ENCODE data around the gene RCAN2.

The RCAN2 gene

GRCh38 chr6:46491201-46491627, at the start of gene RCAN2:
Gene RCAN2, minus strand, starts transcription at chr6:46491449.
- peak; percentile 55 to 60 for ATAC-seq

DNA sequence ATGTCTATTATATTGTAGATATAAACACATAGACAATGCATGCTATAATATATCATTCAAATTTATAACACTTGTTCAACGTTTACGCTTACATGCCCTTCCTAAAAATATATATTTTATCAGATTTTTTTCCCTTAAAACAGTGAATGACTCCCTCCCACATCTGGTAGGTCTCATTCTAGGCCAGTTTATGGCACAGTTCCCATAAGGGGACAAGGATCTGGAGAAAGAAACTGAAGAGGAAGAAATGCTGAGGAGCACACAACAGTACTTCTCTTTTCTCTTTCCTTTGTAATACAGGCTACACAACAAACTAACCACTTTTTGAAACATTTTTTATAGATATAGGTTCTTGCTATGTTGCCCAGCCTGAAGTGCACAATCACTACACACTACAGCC, 48.6 kb upstream of the RCAN2 start:
- ATAC-seq, result no peak

- no peak for ATAC-seq
These were observed 47.7 kb upstream of the RCAN2 start for GRCh38 chr6:46538800-46539480.

DNA sequence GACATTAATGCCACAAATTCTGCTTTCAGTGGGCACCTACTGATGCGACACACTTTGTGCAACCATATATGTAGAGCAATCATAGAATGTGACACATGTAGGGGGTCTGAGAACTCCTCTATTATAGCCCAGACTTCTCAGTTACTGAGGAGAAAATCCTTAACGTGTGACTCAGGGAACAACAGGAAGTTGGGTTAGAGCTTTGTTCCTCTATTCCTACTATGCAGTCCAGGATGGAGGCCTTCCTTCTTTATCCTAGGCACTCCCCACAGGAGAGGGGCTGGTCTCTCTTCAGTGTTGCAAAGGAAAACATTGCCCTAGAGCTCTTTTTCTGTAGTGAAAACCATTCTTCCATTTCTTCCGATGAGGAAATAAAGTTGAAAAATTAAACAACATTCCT, 39.6 kb upstream of the RCAN2 start:
- no peak for ATAC-seq

DNA sequence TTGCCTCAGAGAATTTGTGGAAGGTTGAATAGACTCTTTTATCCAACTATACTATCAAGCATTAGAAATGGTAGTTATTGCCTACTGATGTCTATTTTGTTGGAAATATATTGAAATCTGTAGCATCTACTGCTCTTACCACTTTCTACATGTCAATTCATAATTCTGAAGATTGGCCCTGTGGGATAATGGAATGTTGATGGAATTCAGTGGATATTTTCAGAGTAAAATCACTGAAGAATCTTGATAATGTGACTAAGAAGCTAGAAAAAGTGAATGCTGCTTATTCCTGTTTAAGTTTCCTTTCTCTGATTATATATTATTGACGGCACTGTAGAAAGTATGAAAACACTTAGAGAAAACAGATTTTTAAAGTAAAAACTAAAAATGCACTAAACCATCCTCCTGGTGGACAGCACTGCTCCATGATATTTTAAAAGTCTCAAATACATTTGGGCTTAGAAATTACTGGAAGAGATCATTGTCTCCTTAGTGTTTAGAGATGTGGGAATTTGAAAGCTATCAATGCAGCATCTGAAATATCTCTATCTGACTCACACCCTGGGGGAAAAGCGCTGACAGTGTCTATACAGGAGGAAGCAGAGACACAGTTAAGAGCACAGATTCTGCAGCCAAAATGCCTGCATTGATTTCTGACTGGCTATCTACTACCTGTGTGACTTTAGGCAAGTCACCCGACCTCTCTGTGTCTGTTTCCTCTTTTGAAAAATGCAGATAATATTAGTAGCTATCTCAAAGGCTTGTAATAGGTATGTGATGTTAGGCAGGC, 37.9 kb upstream of the RCAN2 start:
- ATAC-seq, result no peak

- ATAC-seq, result no peak
These were observed 35.4 kb upstream of the RCAN2 start for GRCh38 chr6:46526607-46527006.

GRCh38 chr6:46525583-46525982, 34.3 kb upstream of the RCAN2 start:
- ATAC-seq, result no peak

- no peak for ATAC-seq
These were observed 30.3 kb upstream of the RCAN2 start for GRCh38 chr6:46521464-46521971.

DNA sequence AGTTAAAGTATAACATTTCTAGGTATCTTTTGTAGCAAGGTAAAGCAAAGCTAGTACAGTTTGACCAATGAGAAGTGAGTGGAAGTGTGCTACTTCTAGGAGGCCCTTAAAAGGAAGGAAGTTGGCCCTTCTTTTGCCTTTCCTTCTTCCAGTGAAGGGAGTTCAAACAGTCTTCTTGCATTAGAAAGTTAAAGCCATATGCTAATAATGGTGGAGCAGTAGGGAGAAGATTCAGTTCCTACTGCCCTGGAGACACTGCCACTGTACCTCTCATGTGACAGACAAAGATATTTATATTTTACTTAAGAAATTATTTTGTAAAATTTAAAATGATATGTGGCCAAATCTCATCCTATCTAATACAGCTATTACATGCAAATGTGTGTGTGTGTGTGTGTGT, 26.0 kb upstream of the RCAN2 start:
- no peak for ATAC-seq

DNA sequence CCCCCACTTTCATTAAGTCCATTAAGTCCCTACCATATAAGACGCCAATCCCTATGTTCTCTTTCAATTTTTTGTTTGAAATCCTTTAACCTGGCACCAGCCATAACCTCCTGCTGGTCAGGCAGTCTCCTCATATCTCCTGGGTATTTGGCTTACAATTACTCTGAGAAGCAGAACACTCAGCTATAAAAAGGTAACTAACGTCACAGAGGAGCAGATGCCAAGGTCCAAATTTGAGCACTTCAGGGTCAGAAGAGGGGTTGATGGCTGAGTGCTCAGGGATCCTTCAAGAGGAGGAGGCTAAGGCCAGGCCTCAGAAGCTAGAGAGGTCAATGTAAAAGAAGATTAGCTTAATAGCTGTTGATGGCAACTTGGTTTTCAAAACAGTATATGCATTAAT, 22.3 kb upstream of the RCAN2 start:
- ATAC-seq, result no peak

DNA sequence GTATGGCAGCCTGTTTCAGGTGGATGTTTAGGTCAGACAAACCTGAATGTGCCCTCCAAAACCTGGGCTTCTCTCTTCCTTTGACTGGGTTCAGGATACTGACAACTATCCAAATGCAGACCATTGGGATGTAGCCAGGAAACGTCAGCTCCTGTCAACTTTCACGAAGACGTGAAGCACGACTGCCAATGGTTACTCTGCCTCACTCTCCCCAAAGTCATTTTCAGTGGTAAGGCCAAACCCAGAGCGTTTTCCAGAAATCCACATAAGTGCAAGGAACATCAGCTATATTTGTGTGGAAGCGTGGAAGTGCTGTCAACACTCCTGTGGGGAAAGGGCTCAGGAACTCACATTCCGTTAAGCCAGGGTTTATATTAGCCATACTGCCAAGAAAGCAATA, 20.1 kb upstream of the RCAN2 start:
- no peak for ATAC-seq

DNA sequence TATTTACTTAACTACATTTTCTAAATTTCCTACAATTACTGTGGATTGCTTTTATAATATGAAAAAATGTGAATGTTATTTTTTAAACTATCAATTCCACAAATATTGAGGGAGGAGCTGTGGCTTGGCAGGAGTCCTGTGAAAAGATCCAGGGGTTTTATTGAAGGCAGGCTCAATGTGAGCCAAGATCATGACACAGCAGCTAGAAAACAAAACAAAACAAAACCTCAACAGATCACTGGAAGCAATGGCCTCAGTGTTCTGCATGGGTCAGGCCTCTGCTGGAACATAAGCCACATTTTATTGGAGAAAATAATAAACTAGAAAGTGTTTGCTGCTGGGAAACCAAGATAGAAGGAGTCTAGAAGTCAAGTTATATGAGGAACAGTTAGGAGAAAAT, 19.4 kb upstream of the RCAN2 start:
- no peak for ATAC-seq

- ATAC-seq, result no peak
These were observed 18.8 kb upstream of the RCAN2 start for GRCh38 chr6:46509981-46510510.

- no peak for ATAC-seq
These were observed 17.8 kb upstream of the RCAN2 start for GRCh38 chr6:46509063-46509462.

- ATAC-seq, result no peak
These were observed 16.2 kb upstream of the RCAN2 start for GRCh38 chr6:46507426-46507825.

- ATAC-seq, result no peak
These were observed 14.7 kb upstream of the RCAN2 start for GRCh38 chr6:46505693-46506512.

DNA sequence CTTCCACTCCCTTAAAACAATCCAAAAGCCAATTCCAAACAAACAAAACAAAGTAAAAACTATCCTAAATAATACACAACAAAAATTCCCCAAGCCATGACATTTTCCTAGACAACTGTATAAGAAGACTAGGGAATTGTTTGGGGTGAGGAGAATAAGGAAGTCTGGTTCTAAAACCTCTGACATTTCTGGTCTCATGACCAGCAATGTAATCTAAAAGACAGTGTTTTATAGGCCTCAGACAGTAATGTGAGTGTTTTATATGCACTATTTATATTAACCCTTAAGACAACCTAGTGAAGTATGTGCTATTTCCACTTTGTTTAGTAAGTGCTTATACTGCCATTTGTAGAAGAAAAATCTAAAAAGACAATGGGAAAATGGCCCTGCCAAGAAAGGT, 13.0 kb upstream of the RCAN2 start:
- ATAC-seq, result no peak

DNA sequence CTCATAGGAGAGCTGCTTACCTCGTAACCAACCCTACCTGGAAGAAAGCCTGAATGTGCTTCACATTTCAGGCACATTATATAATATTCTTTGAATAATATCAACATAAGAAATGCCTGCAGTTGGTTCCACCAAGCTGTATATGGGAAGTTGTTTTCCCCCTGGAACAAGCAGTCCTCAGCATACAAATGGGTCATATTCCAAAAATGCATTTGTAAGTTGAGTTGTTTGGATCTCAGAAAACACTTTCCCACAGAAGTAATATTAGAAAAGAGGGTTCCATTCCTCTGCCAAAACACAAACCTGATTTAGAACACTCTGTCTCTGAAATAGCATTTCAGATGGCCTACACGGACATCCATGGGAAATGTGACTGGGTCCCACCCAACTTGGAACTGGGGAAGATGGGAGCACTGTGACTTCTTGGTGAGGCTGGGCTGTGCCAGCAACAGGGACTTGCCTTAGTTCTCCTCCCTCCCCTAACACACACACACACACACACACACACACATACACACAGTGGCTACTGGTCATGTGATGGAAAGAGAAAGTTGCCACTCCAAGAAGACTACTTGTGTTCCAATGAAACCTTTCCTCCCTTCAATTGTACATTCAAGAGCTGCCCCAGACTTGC, 11.4 kb upstream of the RCAN2 start:
- ATAC-seq, result no peak

GRCh38 chr6:46501136-46502089, 10.2 kb upstream of the RCAN2 start:
- ATAC-seq, result no peak

DNA sequence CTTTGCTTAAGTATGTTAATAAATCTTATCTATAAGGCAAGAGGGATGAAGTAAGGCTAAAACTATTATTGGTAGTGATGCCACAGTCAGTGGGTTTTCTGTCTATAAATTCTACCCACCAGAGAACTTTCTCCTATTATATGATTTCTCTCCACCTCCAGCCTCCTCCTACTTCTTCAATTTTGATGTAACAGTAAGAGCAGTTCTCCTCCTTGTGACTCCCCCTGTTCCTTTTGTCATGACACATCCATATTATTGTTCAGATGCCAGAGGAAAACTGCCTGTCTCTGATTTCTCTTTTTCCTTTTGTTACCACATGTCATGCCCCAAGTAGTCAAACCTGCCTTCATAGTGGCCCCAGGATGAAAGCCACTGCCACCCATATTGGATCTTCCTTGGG, 9.1 kb upstream of the RCAN2 start:
- no peak for ATAC-seq

Data from activated CD4-positive, CD25-positive, alpha-beta regulatory T cell treated with anti-CD3 and anti-CD28 coated beads, Interleukin-2, amount 50 U/mL, for 24 hours (primary cell).